Keratinocyte (primary cell): ENCODE data around the gene AKAIN1.

ENCODE experiments used
- CTCF ChIP-seq, 3 experiments: IDR thresholded peaks in 1 of 3; conservative IDR thresholded peaks in 1 of 3; optimal IDR thresholded peaks in 1 of 3; 2 replicates in 2 of 3; 3 replicates in 1 of 3; pipeline versions ENCODE3 to v1.5.1; 2011; ENCODE audit warnings: low read length in 3 of 3, mild to moderate bottlenecking in 3 of 3, moderate library complexity in 2 of 3, control low read depth in 1 of 3, inconsistent platforms in 1 of 3; ENCODE audit not compliant: insufficient read depth in 2 of 3; ENCODE audit errors: extremely low read depth in 1 of 3
- EZH2 ChIP-seq: IDR thresholded peaks from one replicate; pipeline ENCODE4 v1.6.1; 2012; ENCODE audit warnings: inconsistent platforms, mild to moderate bottlenecking, low read length, moderate library complexity

- TF ChIP-seq CTCF (optimal IDR thresholded peaks at IDR 0.05 in 1 of 3, IDR thresholded peaks at IDR 0.05 in 1 of 3, conservative IDR thresholded peaks at IDR 0.05 in 1 of 3; ENCODE audit: extremely low read depth in 1 of 3, insufficient read depth in 2 of 3, low read length in 3 of 3): no peak
- no peak for TF ChIP-seq EZH2
These were observed 54.2 kb downstream of the AKAIN1 start for GRCh38 chr18:5142859-5143258.
